Mesothelial cell of epicardium (in vitro differentiated cells): Measurements from ENCODE around the gene PRKAR2A. TPM values are rescaled to one million over a fixed set of nuclear protein-coding genes. Genes with fewer than 3 reads are reported as not detected.

ENCODE experiments used
- DNase-seq, 2 experiments: peaks; one replicate each; pipeline ENCODE4 v3.0.0; 2021; ENCODE audit warnings: low spot score in 2 of 2; ENCODE audit not compliant: unreplicated experiment in 2 of 2
- H3K27ac Mint-ChIP-seq: 2 replicates; pipeline ENCODE4 v1.8.0; 2021; ENCODE audit warnings: mixed read lengths
- H3K27me3 Mint-ChIP-seq: 2 replicates; pipeline ENCODE4 v1.8.0; 2021; ENCODE audit warnings: low read depth, mixed read lengths
- H3K36me3 Mint-ChIP-seq: 2 replicates; pipeline ENCODE4 v1.8.0; 2021; ENCODE audit warnings: mixed read lengths
- H3K4me1 Mint-ChIP-seq: 2 replicates; pipeline ENCODE4 v1.8.0; 2021; ENCODE audit warnings: mixed read lengths
- H3K4me3 Mint-ChIP-seq: 2 replicates; pipeline ENCODE4 v1.8.0; 2021; ENCODE audit warnings: mild to moderate bottlenecking, moderate library complexity, mixed read lengths
- H3K9me3 Mint-ChIP-seq: 2 replicates; pipeline ENCODE4 v1.8.0; 2021; ENCODE audit warnings: mixed read lengths
- CTCF ChIP-seq: fragments of 200-600 bp; sonication (generic); IDR thresholded peaks from one replicate; pipeline ENCODE4 v1.5.0; 2021; ENCODE audit warnings: antibody characterized with exemption; ENCODE audit not compliant: unreplicated experiment
- total RNA-seq: library from RNA; stranded (reverse); gene quantifications from 3 replicates; pipeline ENCODE4 v1.2.1, GENCODE V29; 2021

Gene PRKAR2A
- total RNA-seq, 1 donor from 2014 or later, result 35.4 TPM

- Mint-ChIP-seq H3K27ac (no peak overlapping the region), H3K36me3 (peaks cover 7% of the 10 kb centered on the region), H3K9me3 (no peaks in the 10 kb centered on the region), H3K4me3 (no peak overlapping the region), H3K27me3 (no peaks in the 10 kb centered on the region), H3K4me1 (no peaks in the 10 kb centered on the region)
- DNase-seq, result no peak
- no peak for TF ChIP-seq CTCF
These were observed 34.0 kb upstream of the PRKAR2A start for GRCh38 chr3:48881652-48882114.

GRCh38 chr3:48881006-48881405 is 33.3 kb upstream of the PRKAR2A start:
- TF ChIP-seq CTCF, result no peak
- Mint-ChIP-seq H3K36me3 (peaks cover 7% of the 10 kb centered on the region), H3K27me3 (no peaks in the 10 kb centered on the region), H3K4me1 (no peaks in the 10 kb centered on the region), H3K27ac (no peak overlapping the region), H3K9me3 (no peaks in the 10 kb centered on the region), H3K4me3 (no peak overlapping the region)
- DNase-seq, result no peak

GRCh38 chr3:48879994-48880377 is 32.3 kb upstream of the PRKAR2A start:
- no peak for TF ChIP-seq CTCF
- Mint-ChIP-seq H3K9me3 (no peaks in the 10 kb centered on the region), H3K27ac (no peak overlapping the region), H3K36me3 (peaks cover 5% of the 10 kb centered on the region), H3K4me3 (no peak overlapping the region), H3K4me1 (no peaks in the 10 kb centered on the region), H3K27me3 (no peaks in the 10 kb centered on the region)
- no peak for DNase-seq

- H3K36me3 Mint-ChIP-seq, result peaks cover 3% of the 10 kb centered on the region
- H3K27me3 Mint-ChIP-seq, result no peaks in the 10 kb centered on the region
- H3K4me1 Mint-ChIP-seq, result no peaks in the 10 kb centered on the region
- H3K27ac Mint-ChIP-seq, result no peak overlapping the region
- no peak for DNase-seq
- no peaks in the 10 kb centered on the region for H3K9me3 Mint-ChIP-seq
- no peak for TF ChIP-seq CTCF
- H3K4me3 Mint-ChIP-seq, result no peak overlapping the region
These were observed 31.8 kb upstream of the PRKAR2A start for GRCh38 chr3:48879307-48879993.

- H3K4me1 Mint-ChIP-seq, result no peaks in the 10 kb centered on the region
- peaks cover 3% of the 10 kb centered on the region for H3K36me3 Mint-ChIP-seq
- no peak overlapping the region for H3K4me3 Mint-ChIP-seq
- no peaks in the 10 kb centered on the region for H3K27me3 Mint-ChIP-seq
- no peak for DNase-seq
- H3K9me3 Mint-ChIP-seq, result no peaks in the 10 kb centered on the region
- no peak for TF ChIP-seq CTCF
- no peak overlapping the region for H3K27ac Mint-ChIP-seq
These were observed 30.0 kb upstream of the PRKAR2A start for GRCh38 chr3:48877671-48878070.

GRCh38 chr3:48863122-48863521 is 15.4 kb upstream of the PRKAR2A start:
- Mint-ChIP-seq H3K36me3 (no peaks in the 10 kb centered on the region), H3K27ac (no peak overlapping the region), H3K4me1 (no peaks in the 10 kb centered on the region), H3K27me3 (no peaks in the 10 kb centered on the region), H3K9me3 (no peaks in the 10 kb centered on the region), H3K4me3 (no peak overlapping the region)
- no peak for TF ChIP-seq CTCF
- DNase-seq, result no peak
